Activated naive CD4-positive, alpha-beta T cell treated with anti-CD3 and anti-CD28 coated beads, Interleukin-2, amount 50 U/mL, for 16 hours (primary cell): ENCODE results near the gene HERPUD1.
A peak's percentile ranks its signal among the peaks of the same experiment; 100 is the strongest.

Experiments used
- DNase-seq: peaks from one replicate; pipeline ENCODE4 v3.0.0-alpha.2; 2020

Gene HERPUD1

GRCh38 chr16:56936491-56936890 is 4.5 kb downstream of the HERPUD1 start:
- no peak for DNase-seq

- DNase-seq = no peak
Observed at GRCh38 chr16:56936950-56937349, 5.0 kb downstream of the HERPUD1 start.

- peak; percentile 35 for DNase-seq
Observed at GRCh38 chr16:56938664-56939513, 6.9 kb downstream of the HERPUD1 start.

- DNase-seq = no peak
Observed at GRCh38 chr16:56939801-56940200, 7.9 kb downstream of the HERPUD1 start.

- no peak for DNase-seq
Observed at GRCh38 chr16:56941092-56941491, 9.2 kb downstream of the HERPUD1 start.

- DNase-seq = no peak
Observed at GRCh38 chr16:56941856-56942331, 10.0 kb downstream of the HERPUD1 start.

- DNase-seq = no peak
Observed at GRCh38 chr16:56943761-56944375, 11.9 kb downstream of the HERPUD1 start.

GRCh38 chr16:56944954-56945839 is 13.3 kb downstream of the HERPUD1 start:
- peak; percentile 55 for DNase-seq

GRCh38 chr16:56945847-56946527 is 14.0 kb downstream of the HERPUD1 start:
- no peak for DNase-seq

GRCh38 chr16:56946767-56947603 is 15.0 kb downstream of the HERPUD1 start:
- no peak for DNase-seq

GRCh38 chr16:56947604-56947995 is 15.7 kb downstream of the HERPUD1 start:
- no peak for DNase-seq

- DNase-seq = no peak
Observed at GRCh38 chr16:56948234-56948633, 16.3 kb downstream of the HERPUD1 start.

GRCh38 chr16:56950051-56950450 is 18.1 kb downstream of the HERPUD1 start:
- DNase-seq = no peak

GRCh38 chr16:56950455-56950854 is 18.5 kb downstream of the HERPUD1 start:
- DNase-seq = no peak

GRCh38 chr16:56950881-56951771 is 19.2 kb downstream of the HERPUD1 start:
- DNase-seq = peak; percentile 63

GRCh38 chr16:56953006-56953405 is 21.1 kb downstream of the HERPUD1 start:
- DNase-seq = no peak

- no peak for DNase-seq
Observed at GRCh38 chr16:56956076-56956475, 24.1 kb downstream of the HERPUD1 start.

- no peak for DNase-seq
Observed at GRCh38 chr16:56956756-56957155, 24.8 kb downstream of the HERPUD1 start.

GRCh38 chr16:56960681-56961281 is 28.8 kb downstream of the HERPUD1 start:
- no peak for DNase-seq

- no peak for DNase-seq
Observed at GRCh38 chr16:56961386-56961785, 29.4 kb downstream of the HERPUD1 start.
